Non-pigmented ciliary epithelial cell (primary cell): ENCODE data around the gene PTPMT1.
"Not testable (repeated sequence)": the region's sequence is repeated elsewhere in the genome, so short reads cannot be mapped to it uniquely, and the experiment has no call there.

Experiments
- DNase-seq: peaks from one replicate; pipeline ENCODE4 v3.0.0-alpha.2; 2010; ENCODE audit warnings: low read depth

PTPMT1 gene, protein sequence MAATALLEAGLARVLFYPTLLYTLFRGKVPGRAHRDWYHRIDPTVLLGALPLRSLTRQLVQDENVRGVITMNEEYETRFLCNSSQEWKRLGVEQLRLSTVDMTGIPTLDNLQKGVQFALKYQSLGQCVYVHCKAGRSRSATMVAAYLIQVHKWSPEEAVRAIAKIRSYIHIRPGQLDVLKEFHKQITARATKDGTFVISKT

GRCh38 chr11:47565340-47566148 is at the start of gene PTPMT1:
TSS of gene PTPMT1 (plus strand) at chr11:47565599. CDS start at chr11:47565623, 24 bp downstream.
- no peak for DNase-seq

GRCh38 chr11:47516155-47516554 is 49.2 kb upstream of the PTPMT1 start:
- DNase-seq, result no peak

DNA sequence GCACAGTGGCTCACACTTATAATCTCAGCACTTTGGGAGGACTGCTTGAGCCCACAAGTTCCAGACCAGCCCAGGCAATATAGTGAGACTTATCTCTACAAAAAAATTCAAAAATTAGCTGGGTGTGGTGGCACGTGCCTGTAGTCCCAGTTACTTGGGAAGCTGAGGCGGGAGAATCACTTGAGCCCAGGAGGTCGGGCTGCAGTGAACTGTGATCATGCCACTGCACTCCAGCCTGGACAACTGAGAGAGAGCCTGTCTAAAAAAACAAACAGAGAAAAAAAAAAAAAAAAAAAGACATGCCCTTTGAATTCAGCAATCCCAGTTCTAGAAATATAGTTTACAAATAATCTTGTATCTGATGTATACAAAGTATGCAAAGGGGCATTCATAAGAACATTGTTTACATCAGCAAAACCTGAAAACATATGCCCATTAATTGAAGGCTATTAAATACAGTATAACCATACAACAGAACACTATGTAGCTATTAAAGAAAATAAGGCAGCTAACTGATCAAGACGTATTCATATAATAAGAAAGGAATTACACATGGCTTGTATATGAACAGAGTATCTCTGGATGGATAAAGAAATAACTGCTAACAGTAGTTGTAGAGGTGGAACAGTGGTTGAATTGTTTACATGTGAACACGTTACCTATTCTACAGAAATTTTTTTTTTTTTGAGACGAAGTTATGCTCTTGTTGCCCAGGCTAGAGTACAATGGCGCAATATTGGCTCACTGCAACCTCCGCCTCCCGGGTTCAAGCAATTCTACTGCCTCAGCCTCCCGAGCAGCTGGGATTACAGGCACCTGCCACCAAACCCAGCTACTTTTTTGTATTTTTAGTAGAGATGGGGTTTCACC is 48.2 kb upstream of the PTPMT1 start:
- DNase-seq, result no peak

DNA sequence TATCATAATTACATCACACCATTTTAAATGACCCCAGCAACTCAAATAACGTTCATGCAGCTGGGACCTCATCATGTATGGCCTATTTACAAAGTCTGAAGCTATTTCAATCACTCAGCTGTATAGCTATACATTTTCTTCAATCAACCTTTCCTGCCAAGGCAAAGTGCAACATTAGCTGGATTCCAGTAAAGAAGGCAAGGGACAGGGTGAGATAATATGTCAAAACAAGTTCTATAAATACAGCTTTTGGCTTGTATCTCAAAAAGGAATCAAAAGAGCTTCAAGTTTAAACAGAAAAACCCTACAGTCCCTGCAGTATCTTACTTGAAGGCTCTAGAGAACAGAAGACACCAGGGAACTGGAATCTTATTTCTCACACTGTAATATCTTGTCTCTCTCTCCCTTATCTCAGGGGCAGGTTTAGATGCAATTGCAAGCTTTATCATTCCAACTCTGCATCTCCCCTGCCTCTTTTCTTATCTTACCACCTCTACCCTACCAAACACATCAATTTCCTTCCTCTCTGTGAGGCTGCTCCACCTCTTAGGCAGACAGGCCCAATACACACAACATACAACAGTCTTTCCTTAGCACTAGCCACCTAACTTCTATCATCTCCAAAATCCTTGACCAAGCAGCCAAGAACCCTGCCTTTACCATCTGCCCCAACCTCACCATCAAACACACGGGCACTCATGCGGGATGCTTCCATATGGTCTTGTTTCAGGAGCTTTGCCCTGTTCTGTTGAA is 47.0 kb upstream of the PTPMT1 start:
- no peak for DNase-seq

GRCh38 chr11:47523490-47524225 is 41.7 kb upstream of the PTPMT1 start:
- DNase-seq, result peak; percentile 76

GRCh38 chr11:47524291-47524874 is 41.0 kb upstream of the PTPMT1 start:
- no peak for DNase-seq

DNA sequence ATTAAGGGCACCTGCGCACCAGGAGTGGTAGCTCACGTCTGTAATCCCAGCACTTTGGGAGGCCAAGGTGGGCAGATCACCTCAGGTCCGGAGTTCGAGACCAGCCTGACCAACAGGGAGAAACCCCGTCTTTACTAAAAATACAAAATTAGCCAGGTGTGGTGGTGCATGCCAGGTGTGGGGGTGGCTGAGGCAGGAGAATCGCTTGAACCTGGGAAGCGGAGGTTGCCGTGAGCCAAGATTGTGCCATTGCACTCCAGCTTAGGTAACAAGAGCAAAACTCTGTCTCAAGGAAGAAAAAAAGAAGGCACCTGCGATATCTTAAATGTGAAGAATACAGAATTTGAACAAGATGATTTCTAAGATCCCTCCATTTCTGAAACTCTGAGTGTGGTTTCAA is 39.4 kb upstream of the PTPMT1 start:
- not testable (repeated sequence) for DNase-seq

- no peak for DNase-seq
Measured at GRCh38 chr11:47527186-47527585, 38.2 kb upstream of the PTPMT1 start.

- no peak for DNase-seq
Measured at GRCh38 chr11:47529951-47530350, 35.4 kb upstream of the PTPMT1 start.

DNA sequence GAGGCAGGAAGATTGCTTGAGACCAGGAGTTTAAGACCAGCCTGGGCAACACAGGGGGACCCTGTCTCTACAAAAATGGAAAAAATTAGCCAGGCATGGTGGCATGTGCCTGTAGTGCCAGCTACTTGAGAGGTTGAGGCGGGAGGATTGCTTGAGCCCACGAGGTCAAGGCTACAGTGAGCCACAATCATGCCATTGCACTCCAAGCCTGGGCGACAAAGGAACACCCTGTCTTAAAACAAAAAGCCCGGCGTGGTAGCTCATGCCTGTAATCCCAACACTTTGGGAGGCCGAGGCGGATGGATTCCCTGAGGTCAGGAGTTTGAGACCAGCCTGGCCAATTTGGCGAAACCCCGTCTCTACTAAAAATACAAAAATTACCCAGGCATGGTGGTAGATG is 34.7 kb upstream of the PTPMT1 start:
- DNase-seq, result not testable (repeated sequence)

GRCh38 chr11:47531666-47532065 is 33.7 kb upstream of the PTPMT1 start:
- no peak for DNase-seq

- DNase-seq, result no peak
Measured at GRCh38 chr11:47532597-47533213, 32.7 kb upstream of the PTPMT1 start.

GRCh38 chr11:47533690-47534151 is 31.7 kb upstream of the PTPMT1 start:
- DNase-seq, result no peak

DNA sequence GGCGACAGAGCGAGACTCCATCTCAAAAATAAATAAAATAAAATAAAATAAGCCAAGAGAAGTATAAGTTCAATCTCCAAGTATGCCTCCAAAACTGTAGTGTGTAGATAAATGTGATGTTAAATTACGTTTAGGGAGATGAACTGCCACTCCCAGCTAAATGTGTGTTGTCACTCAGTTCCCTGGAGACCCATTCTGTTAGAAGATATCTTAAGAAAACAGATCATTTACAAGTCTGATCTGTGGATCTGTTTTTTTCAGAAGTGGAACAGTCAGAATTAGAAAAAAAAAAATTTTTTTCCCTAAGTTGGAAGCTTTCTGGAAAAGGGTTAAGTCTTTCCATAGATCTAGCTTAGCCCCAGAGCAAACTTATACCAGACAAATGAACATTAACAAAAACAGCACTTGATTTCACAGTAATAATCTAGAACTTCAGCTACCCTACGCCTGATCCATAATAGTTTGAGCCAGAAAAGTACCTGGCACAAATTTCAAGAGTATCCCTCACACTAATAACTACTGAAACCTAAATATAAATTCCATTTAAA is 30.6 kb upstream of the PTPMT1 start:
- DNase-seq, result no peak

DNA sequence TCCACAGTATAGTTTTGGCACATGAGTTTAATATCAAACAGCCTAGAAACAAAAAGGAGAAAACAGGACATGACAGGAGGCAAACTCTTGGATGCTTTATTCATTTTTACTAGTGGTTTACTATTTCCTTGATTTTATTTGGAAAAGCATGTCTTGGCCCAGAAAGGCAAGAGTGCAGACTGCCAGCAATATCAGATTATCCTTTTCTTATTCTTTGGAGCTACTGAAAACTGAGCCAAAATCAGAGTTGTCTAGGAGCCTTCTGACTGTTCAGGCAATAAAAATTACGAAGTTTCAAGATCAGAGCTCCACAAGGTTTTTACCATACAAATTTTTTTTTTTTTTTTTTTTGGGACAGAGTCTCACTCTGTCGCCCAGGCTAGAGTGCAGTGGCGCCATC is 28.5 kb upstream of the PTPMT1 start:
- DNase-seq, result no peak

GRCh38 chr11:47538741-47539565 is 26.4 kb upstream of the PTPMT1 start:
- DNase-seq, result no peak

GRCh38 chr11:47539681-47540039 is 25.7 kb upstream of the PTPMT1 start:
- DNase-seq, result no peak

DNA sequence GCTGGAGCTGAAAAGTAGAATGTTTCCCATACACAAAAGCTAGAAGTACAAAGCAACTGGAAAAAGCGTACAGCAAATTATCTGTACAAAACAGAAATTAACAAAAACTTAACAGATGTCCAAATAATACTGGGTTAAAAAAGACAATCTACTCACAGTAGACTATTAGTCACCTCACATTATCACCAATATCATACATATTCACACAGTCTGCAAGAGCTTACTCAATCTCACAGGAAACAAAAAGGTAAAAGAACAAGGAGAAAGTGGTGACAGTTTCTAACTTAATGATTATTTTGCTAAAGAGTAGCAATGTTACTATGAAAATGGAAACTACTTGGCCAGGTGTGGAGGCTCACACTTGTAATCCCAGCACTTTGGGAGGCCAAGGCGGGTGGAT is 24.3 kb upstream of the PTPMT1 start:
- DNase-seq, result no peak

- no peak for DNase-seq
Measured at GRCh38 chr11:47545298-47545697, 20.1 kb upstream of the PTPMT1 start.
